Activated naive CD4-positive, alpha-beta T cell treated with anti-CD3 and anti-CD28 coated beads, Interleukin-2, amount 50 U/mL, for 16 hours (primary cell): Measurements from ENCODE around the gene EPSTI1.
"Not testable (repeated sequence)": the region's sequence is repeated elsewhere in the genome, so short reads cannot be mapped to it uniquely, and the experiment has no call there.

Experiments used
- DNase-seq: peaks from one replicate; pipeline ENCODE4 v3.0.0-alpha.2; 2020

Gene EPSTI1

DNA sequence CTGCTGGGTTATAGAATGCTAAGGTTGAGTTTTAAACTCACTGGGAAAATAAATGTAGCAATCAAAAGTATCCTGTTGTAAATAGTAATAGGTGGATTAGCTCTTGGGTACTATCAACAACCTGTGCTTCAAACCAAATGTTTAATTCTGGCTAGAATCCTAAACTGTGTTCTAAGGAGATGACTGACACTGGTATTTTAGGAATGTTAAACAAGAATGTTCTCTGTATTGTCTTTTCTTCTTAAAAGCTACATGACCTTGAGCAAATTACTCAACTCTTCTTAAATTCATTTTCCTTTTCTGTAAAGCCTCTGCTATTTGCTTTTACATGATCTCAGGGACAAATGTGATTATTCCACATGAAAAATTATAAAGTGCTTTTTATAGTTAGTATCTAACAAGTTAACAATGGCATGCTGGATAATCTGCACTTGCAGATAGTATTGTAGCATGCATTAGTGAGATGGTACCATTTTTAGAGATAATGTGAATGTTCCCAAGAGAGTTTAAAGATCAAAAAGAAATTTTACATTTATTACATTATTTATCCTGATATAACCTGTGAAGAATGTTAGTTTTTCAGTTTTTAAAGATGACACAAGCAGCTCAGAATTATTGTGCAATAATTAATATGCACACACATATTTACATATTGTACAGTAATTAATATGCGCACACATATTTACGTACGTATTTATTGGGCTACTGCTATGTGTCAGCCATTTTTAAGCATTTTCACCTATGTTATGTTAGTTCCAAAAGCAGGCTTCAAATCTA is 13.6 kb upstream of the EPSTI1 start:
- no peak for DNase-seq

- DNase-seq = no peak
Measured at GRCh38 chr13:43003729-43004128, 11.7 kb upstream of the EPSTI1 start.

- DNase-seq = no peak
Measured at GRCh38 chr13:43003010-43003409, 11.0 kb upstream of the EPSTI1 start.

- no peak for DNase-seq
Measured at GRCh38 chr13:43002021-43002420, 10.0 kb upstream of the EPSTI1 start.

DNA sequence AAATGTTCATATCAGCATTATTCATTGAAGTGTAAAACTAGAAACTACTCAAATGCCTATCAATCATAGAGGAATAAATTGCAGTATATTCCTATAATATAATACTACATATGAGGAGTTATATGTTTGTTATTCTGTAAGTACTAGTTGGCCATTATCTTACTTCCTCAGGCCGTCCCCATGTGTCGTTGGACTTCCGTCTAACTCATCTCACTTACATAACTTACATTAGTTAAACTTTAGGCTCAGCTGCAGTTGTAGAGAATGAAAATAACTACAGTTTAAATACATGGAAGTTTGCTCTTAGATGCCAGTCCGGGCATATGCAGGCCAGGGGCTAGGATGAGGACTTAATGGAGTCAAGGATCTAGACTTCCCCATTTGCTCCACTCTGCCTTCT is 8.6 kb upstream of the EPSTI1 start:
- no peak for DNase-seq

DNA sequence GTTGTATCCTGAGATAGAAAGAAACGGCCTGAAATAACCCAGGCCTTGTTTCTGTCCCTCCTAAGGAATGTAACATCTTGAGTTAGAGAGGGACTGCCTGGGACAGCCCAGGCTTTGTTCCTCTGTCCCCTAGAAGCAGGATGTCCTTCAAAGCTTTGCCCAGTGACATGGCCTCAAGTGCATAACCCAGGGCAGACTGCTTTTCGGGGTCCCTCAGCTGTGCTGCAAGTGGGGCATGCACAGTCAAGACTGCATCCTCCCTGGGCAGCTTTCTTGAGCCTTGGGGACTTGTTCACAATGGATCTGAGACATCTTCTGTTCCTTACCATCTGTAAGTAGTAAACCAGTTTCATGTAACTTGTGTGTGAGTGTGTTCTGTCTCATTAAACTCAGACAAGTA is 7.5 kb upstream of the EPSTI1 start:
- DNase-seq = no peak

GRCh38 chr13:42997381-42997780 is 5.3 kb upstream of the EPSTI1 start:
- DNase-seq = no peak

GRCh38 chr13:42996584-42996983 is 4.5 kb upstream of the EPSTI1 start:
- no peak for DNase-seq

DNA sequence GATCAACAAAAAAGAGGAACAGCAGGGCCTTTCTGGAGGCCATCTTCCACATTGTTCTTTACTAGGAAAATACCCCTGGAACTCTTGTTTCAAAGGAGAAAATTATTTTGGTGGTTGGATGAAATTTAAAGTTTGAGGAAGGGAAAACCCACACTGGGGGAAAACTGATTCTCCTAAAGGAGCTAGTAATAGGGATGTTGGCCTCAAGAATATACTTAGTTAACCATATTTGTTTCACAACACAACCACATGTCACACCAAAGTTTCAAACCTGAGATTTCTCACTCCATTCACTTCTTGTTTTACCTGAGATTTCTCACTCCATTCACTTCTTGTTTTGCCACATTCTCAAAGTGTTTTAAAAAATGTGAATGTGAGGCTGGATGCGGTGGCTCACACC is 2.8 kb upstream of the EPSTI1 start:
- no peak for DNase-seq

DNA sequence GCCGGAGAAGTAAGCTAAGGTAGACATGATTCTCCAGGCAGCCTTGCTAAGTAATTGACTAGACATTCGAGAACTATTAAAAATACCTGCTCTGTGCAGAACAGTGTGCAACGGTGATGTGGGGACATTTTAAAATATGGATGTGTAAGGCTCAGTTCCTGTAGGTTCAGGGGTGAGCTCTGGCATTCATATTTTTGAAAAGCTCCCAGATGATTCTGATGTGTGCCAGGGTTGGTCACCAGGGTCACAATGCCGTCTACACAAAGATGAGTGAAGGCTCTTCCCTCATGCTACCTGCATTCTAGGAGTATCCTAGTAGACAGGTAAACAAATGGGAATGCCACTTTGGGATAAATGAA is 702 bp upstream of the EPSTI1 start:
- DNase-seq = peak; percentile 15

GRCh38 chr13:42991233-42991897 is 676 bp downstream of the EPSTI1 start:
- not testable (repeated sequence) for DNase-seq

- DNase-seq = no peak
Measured at GRCh38 chr13:42990291-42991232, 1.5 kb downstream of the EPSTI1 start.

- no peak for DNase-seq
Measured at GRCh38 chr13:42986176-42986574, 5.9 kb downstream of the EPSTI1 start.

DNA sequence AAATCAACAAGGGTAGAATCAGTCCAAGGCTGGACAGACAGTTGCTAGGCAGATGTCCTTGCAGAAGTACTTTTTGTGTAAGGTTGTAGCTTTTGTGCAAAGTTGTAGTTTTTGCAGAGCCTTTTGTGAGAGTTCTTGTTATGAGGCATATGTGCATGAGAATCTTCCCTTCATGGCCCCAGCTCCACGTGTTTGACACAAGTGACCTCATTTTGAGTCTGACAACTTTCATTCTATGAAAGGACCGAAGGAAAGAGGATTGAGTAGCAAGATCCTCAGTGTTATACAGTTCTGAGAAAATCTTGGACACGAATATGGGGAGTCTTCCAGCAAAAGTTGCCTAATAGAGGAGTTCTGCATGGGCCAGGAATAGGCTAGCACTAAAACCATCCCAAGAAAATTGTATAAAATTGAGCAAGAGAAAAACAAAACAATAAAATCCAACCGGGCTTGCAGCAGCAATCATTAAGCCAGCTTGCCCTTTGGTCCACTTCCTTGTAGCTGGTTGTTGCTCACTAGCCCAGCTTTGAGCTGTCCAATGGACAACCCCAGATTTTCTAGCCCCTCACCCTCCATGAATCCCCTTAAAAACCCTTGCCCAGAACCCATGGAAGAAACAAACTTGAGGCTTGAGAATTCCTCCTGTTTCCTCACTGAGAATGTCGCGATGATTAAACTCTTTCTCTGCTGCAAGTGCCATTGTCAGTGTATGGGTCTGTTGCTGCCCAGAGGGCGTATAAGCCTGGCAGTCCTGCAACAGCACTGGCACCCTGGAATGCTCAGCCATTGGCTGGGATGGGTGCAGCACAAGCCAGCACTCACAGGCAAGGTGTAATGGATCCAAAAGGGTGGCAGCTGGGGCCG is 6.5 kb downstream of the EPSTI1 start:
- no peak for DNase-seq

- no peak for DNase-seq
Measured at GRCh38 chr13:42984691-42985090, 7.3 kb downstream of the EPSTI1 start.

GRCh38 chr13:42984026-42984425 is 8.0 kb downstream of the EPSTI1 start:
- no peak for DNase-seq

GRCh38 chr13:42981853-42982252 is 10.2 kb downstream of the EPSTI1 start:
- DNase-seq = no peak

- DNase-seq = no peak
Measured at GRCh38 chr13:42981317-42981716, 10.7 kb downstream of the EPSTI1 start.

DNA sequence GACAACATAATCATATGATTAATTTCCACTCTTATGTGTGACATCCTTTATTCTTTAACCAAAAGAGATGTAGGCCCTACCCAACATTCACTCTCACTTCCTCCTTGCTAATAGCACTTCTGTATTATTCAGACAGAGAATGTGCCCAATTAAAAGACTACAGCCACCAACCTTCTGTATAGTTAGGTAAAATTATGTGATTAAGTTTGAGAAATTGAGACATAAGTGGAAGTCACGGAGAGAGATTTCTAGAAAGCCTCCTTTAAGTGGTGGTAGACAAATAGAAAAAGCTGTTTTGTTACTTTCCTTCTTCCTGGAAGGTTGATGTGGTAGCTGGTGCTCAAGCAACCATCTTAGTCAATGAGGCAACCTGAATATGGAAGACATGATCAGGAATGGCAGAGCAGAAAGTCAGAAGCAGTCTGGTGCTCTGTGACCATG is 14.8 kb downstream of the EPSTI1 start:
- DNase-seq = no peak

- no peak for DNase-seq
Measured at GRCh38 chr13:42976066-42976465, 16.0 kb downstream of the EPSTI1 start.

DNA sequence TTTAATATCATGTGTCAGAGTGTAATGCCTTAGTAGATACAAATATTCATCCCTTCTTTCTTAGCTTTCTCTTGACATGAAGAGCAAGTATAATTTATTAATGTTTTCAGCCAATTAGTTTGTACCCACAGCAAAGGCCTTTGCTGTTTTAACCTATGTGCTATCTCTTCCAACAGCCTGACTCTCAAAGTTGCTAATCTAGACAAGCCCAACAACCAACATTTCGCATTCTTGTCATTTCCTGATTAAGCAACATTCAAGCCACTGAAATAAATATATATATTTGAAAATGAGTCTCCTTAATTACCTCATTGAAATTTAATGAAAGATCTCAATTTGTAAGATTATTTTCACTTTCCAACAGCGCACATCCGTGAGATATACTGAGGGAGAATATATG is 18.5 kb downstream of the EPSTI1 start:
- DNase-seq = no peak

DNA sequence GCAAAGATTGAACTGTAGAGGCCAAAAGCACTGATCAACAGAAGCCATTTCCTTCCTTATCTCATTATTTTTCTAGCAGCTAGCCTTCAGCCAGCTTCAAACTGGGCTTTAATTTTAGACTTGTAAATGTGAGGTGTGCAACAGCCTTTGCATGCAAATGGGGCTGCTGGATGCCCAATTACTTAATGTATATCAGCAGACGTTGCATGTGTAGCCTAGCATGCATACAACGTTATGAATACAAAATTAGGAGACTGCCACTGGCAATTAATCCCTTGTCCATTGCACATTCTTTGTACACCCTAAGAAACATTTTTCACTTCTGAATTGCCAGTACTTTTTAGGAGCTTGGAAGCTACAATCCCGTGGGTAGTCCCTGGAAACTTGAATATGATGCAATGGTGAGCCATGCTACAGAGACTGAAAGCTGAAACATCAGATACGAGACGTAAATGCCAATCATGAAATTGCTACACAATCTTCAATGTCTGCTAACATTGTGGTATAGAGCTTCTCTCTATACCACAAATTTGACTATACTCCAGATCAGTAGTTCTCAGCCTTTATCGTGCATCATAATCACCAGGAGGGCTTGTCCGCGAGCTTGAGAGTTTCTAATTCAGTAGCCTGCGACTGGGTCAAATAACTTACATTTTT is 20.2 kb downstream of the EPSTI1 start:
- no peak for DNase-seq
